HepG2 (cell line): Measurements from ENCODE around the gene MAVS. TPM values are rescaled to one million over a fixed set of nuclear protein-coding genes. Genes with fewer than 3 reads are reported as not detected.
A peak's percentile ranks its signal among the peaks of the same experiment; 100 is the strongest.

Source experiments
- CHCHD3 ChIP-seq: sonication (generic); formaldehyde crosslinking; IDR thresholded peaks from 2 replicates; pipeline ENCODE4 v1.8.0; 2022; ENCODE audit warnings: mild to moderate bottlenecking, missing genetic modification reagents, moderate library complexity
- DDIT3 ChIP-seq: sonication (generic); formaldehyde crosslinking; IDR thresholded peaks from 2 replicates; pipeline ENCODE4 v1.4.0; 2020; ENCODE audit warnings: mild to moderate bottlenecking, missing genetic modification reagents
- NONO ChIP-seq, 2 experiments: fragments of 450-650 bp in 1 of 2; sonication (generic) in 1 of 2; formaldehyde crosslinking in 1 of 2; IDR thresholded peaks in 1 of 2; conservative IDR thresholded peaks in 1 of 2; 2 replicates each; pipeline versions ENCODE4 v1.6.1 to v1.8.0; 2017 to 2022; ENCODE audit warnings: mild to moderate bottlenecking in 1 of 2, missing genetic modification reagents in 1 of 2, moderate library complexity in 1 of 2
- SMAD3 ChIP-seq: sonication (generic); formaldehyde crosslinking; IDR thresholded peaks from 2 replicates; pipeline ENCODE4 v1.4.0; 2020; ENCODE audit warnings: missing genetic modification reagents
- SNAPC2 ChIP-seq: sonication (generic); formaldehyde crosslinking; IDR thresholded peaks from 2 replicates; pipeline ENCODE4 v1.8.1; 2022; ENCODE audit warnings: mild to moderate bottlenecking, missing genetic modification reagents
- USF2 ChIP-seq, 2 experiments: sonication (generic) in 1 of 2; formaldehyde crosslinking in 1 of 2; IDR thresholded peaks; 2 replicates each; pipeline versions ENCODE4 v1.5.1 to v1.6.1; 2011 to 2020; ENCODE audit warnings: borderline replicate concordance in 1 of 2, low read depth in 1 of 2, low read length in 1 of 2, mild to moderate bottlenecking in 1 of 2, missing genetic modification reagents in 1 of 2, moderate library complexity in 1 of 2
- ZBTB42 ChIP-seq: sonication (generic); formaldehyde crosslinking; IDR thresholded peaks from 2 replicates; pipeline ENCODE4 v1.5.0; 2020; ENCODE audit warnings: mild to moderate bottlenecking, missing genetic modification reagents
- ZNF460 ChIP-seq: sonication (generic); formaldehyde crosslinking; IDR thresholded peaks from 2 replicates; pipeline ENCODE4 v1.5.1; 2020; ENCODE audit warnings: missing genetic modification reagents, mild to moderate bottlenecking, borderline replicate concordance
- ZNF605 ChIP-seq: sonication (generic); formaldehyde crosslinking; IDR thresholded peaks from 2 replicates; pipeline ENCODE4 v1.8.0; 2022; ENCODE audit warnings: mild to moderate bottlenecking, missing genetic modification reagents
- polyA plus RNA-seq, 8 experiments: library from polyadenylated mRNA; depleted of rRNA in 3 of 8; stranded (reverse) in 7 of 8; unstranded in 1 of 8; fragments of >200 nt; fragmentation: Illumina TruSeq in 4 of 8; extraction: Trizol in 4 of 8; gene quantifications; 2 replicates each; pipeline versions ENCODE4 v1.2.1 to v1.2.3, GENCODE V29; 2011 to 2016; ENCODE audit warnings: low read depth in 4 of 8, missing spikeins in 1 of 8, mixed read lengths in 1 of 8; ENCODE audit not compliant: insufficient read depth in 1 of 8
- total RNA-seq, 5 experiments: library from RNA; depleted of rRNA; stranded (reverse); fragments of >200 nt; fragmentation: Illumina TruSeq; extraction: Trizol; gene quantifications; 2 replicates each; pipeline ENCODE4 v1.2.3, GENCODE V29; 2016; ENCODE audit warnings: low read depth in 1 of 5
- TF ChIP-seq, protein P1 (sequence below): sonication (generic); formaldehyde crosslinking; IDR thresholded peaks from 2 replicates; pipeline ENCODE4 v1.4.0; 2020; ENCODE audit warnings: mild to moderate bottlenecking, missing genetic modification reagents
- TF ChIP-seq, protein P2 (sequence below): sonication (generic); formaldehyde crosslinking; IDR thresholded peaks from 2 replicates; pipeline ENCODE4 v1.4.0; 2020; ENCODE audit warnings: missing genetic modification reagents, borderline replicate concordance
- TF ChIP-seq, protein P3 (sequence below): IDR thresholded peaks from 2 replicates; pipeline ENCODE4 v1.6.1; 2016; ENCODE audit warnings: missing compliant biosample characterization, missing genetic modification reagents, borderline replicate concordance

Gene MAVS
- total and polyA plus RNA-seq, 2 of the 13 experiments (the other 11 are each of a cell fraction or from before 2014, with no cell fraction given) = 27.3 to 36.6 TPM

DNA sequence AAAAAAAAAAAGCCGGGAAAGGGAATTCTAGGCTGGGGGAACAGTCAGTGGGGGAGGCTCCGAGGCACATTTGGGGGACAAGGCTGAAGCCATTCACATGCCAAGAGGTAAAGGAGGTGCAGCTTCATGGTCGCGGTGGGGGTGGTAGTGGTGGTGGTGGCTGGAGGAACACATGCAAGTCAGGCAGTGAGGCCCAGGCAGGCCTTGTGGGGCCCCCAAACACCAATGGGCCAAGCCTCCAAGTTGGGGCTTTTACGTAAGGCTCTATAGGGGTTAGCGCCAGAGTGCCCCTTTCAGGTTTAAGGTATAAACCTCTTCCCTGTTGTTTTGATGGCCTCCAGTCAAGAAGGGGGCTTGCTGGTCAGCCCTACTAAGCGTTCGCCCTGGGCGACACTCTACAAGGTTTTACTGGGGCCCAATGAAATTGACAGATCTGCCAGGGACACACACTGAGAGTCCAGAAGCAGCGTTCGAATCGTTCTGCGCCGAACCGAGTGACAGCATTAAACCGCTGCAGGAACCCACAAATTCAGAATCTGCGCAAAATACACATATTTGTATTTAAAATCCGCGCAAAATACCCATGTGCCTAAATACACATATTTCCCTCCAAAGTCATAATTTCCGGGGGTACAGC is 27.1 kb upstream of the MAVS start (continued):
- TF ChIP-seq, protein P1, sequence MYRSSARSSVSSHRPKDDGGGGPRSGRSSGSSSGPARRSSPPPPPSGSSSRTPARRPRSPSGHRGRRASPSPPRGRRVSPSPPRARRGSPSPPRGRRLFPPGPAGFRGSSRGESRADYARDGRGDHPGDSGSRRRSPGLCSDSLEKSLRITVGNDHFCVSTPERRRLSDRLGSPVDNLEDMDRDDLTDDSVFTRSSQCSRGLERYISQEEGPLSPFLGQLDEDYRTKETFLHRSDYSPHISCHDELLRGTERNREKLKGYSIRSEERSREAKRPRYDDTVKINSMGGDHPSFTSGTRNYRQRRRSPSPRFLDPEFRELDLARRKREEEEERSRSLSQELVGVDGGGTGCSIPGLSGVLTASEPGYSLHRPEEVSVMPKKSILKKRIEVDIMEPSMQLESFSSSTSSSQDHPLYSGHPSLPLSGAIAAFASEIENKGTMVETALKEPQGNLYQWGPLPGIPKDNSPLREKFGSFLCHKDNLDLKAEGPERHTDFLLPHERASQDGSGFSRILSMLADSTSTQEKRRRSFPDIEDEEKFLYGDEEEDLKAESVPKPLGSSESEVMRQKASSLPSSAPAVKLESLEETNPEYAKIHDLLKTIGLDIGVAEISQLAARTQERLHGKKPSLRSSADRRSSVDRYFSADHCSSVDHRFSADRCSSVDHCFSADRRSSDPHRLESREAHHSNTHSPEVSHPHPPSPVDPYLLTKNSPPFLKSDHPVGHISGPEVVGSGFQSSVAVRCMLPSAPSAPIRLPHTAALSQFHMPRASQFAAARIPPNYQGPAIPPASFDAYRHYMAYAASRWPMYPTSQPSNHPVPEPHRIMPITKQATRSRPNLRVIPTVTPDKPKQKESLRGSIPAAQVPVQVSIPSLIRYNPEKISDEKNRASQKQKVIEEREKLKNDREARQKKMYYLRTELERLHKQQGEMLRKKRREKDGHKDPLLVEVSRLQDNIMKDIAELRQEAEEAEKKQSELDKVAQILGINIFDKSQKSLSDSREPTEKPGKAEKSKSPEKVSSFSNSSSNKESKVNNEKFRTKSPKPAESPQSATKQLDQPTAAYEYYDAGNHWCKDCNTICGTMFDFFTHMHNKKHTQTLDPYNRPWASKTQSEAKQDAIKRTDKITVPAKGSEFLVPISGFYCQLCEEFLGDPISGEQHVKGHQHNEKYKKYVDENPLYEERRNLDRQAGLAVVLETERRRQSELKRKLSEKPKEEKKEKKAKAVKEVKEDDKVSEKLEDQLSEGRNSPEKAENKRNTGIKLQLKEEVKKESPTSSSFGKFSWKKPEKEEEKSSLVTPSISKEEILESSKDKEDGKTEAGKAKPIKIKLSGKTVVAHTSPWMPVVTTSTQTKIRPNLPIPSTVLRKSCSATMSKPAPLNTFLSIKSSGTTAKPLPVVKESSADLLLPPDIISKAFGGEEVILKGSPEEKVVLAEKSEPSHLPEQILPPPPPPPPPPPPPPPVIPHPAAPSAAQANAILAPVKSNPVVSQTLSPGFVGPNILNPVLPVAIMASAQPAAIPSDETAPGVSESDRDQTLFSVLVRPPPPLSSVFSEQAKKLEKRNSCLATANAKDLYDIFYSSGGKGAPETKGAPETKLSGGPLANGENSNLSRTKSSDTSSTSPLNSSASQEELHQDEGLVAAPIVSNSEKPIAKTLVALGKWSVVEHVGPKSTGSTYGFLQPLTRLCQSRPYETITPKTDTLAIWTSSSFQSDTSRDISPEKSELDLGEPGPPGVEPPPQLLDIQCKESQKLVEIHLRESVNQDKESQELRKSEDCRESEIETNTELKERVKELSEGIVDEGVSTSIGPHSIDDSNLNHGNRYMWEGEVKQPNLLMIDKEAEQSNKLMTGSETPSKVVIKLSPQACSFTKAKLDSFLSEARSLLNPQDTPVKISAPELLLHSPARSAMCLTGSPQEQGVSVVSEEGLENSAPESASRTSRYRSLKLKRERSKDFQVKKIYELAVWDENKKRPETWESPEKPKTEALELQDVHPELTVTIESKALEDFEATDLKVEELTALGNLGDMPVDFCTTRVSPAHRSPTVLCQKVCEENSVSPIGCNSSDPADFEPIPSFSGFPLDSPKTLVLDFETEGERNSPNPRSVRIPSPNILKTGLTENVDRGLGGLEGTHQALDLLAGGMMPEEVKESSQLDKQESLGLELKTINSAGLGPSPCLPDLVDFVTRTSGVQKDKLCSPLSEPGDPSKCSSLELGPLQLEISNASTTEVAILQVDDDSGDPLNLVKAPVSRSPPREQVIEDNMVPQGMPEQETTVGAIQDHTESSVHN (CRISPR knock-in tag) = no peak
- TF ChIP-seq ZBTB42 (CRISPR knock-in tag) = peak; percentile 42
- TF ChIP-seq, protein P2, sequence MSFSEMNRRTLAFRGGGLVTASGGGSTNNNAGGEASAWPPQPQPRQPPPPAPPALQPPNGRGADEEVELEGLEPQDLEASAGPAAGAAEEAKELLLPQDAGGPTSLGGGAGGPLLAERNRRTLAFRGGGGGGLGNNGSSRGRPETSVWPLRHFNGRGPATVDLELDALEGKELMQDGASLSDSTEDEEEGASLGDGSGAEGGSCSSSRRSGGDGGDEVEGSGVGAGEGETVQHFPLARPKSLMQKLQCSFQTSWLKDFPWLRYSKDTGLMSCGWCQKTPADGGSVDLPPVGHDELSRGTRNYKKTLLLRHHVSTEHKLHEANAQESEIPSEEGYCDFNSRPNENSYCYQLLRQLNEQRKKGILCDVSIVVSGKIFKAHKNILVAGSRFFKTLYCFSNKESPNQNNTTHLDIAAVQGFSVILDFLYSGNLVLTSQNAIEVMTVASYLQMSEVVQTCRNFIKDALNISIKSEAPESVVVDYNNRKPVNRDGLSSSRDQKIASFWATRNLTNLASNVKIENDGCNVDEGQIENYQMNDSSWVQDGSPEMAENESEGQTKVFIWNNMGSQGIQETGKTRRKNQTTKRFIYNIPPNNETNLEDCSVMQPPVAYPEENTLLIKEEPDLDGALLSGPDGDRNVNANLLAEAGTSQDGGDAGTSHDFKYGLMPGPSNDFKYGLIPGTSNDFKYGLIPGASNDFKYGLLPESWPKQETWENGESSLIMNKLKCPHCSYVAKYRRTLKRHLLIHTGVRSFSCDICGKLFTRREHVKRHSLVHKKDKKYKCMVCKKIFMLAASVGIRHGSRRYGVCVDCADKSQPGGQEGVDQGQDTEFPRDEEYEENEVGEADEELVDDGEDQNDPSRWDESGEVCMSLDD (CRISPR knock-in tag) = no peak
- no peak for TF ChIP-seq SNAPC2 (CRISPR knock-in tag)
- TF ChIP-seq SMAD3 (CRISPR knock-in tag) = no peak
- TF ChIP-seq, protein P3, sequence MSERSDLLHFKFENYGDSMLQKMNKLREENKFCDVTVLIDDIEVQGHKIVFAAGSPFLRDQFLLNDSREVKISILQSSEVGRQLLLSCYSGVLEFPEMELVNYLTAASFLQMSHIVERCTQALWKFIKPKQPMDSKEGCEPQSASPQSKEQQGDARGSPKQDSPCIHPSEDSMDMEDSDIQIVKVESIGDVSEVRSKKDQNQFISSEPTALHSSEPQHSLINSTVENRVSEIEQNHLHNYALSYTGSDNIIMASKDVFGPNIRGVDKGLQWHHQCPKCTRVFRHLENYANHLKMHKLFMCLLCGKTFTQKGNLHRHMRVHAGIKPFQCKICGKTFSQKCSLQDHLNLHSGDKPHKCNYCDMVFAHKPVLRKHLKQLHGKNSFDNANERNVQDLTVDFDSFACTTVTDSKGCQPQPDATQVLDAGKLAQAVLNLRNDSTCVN = no peak
- no peak for TF ChIP-seq NONO (IDR thresholded peaks at IDR 0.05)
- TF ChIP-seq NONO (CRISPR knock-in tag; conservative IDR thresholded peaks at IDR 0.05) = no peak
- 0 out of 2 replicates have a peak, but pooled peaks have one; percentile 76 for TF ChIP-seq CHCHD3 (CRISPR knock-in tag)
- TF ChIP-seq ZNF605 (CRISPR knock-in tag) = no peak
- TF ChIP-seq ZNF460 (CRISPR knock-in tag) = 0 out of 2 replicates have a peak, but pooled peaks have one; percentile 25
- TF ChIP-seq USF2 (IDR thresholded peaks at IDR 0.05; ENCODE audit: low read depth, low read length) = no peak
- peak; percentile 26; the same call in 1 of the 2 replicates for TF ChIP-seq USF2 (CRISPR knock-in tag; IDR thresholded peaks at IDR 0.05; ENCODE audit: borderline replicate concordance)
- no peak for TF ChIP-seq DDIT3
